H4 (cell line): ENCODE data around the gene GDPD4. TPM values are rescaled to one million over a fixed set of nuclear protein-coding genes. Genes with fewer than 3 reads are reported as not detected.

ENCODE experiments used
- DNase-seq: peaks from one replicate; pipeline ENCODE4 v3.0.0-alpha.2; 2015; ENCODE audit warnings: low spot score
- total RNA-seq: library from RNA; depleted of rRNA; stranded (reverse); fragments of >200 nt; shearing (Covaris generic); gene quantifications from 2 replicates; pipeline ENCODE4 v1.2.3, GENCODE V29; 2014

GDPD4 gene
- total RNA-seq, 1 experiment from 2014 or later, result not detected

GRCh38 chr11:77299528-77299993 lies 1.9 kb downstream of the GDPD4 start:
- peak; percentile 10 for DNase-seq

- no peak for DNase-seq
Measured at GRCh38 chr11:77294040-77294439, 7.4 kb downstream of the GDPD4 start.

GRCh38 chr11:77289737-77290136 lies 11.7 kb downstream of the GDPD4 start:
- no peak for DNase-seq

GRCh38 chr11:77287615-77288273 lies 13.7 kb downstream of the GDPD4 start:
- peak; percentile 23 for DNase-seq

- no peak for DNase-seq
Measured at GRCh38 chr11:77287136-77287535, 14.3 kb downstream of the GDPD4 start.

GRCh38 chr11:77284476-77285468 lies 16.7 kb downstream of the GDPD4 start:
- DNase-seq, result no peak

GRCh38 chr11:77283101-77283500 lies 18.4 kb downstream of the GDPD4 start:
- no peak for DNase-seq

- DNase-seq, result no peak
Measured at GRCh38 chr11:77278595-77279506, 22.6 kb downstream of the GDPD4 start.

GRCh38 chr11:77276271-77276670 lies 25.2 kb downstream of the GDPD4 start:
- DNase-seq, result no peak

- DNase-seq, result no peak
Measured at GRCh38 chr11:77270921-77271320, 30.6 kb downstream of the GDPD4 start.

- no peak for DNase-seq
Measured at GRCh38 chr11:77269484-77270123, 31.9 kb downstream of the GDPD4 start.

- peak; percentile 26 for DNase-seq
Measured at GRCh38 chr11:77267962-77268361, 33.5 kb downstream of the GDPD4 start.

GRCh38 chr11:77266766-77267165 lies 34.7 kb downstream of the GDPD4 start:
- no peak for DNase-seq

- no peak for DNase-seq
Measured at GRCh38 chr11:77262803-77263202, 38.7 kb downstream of the GDPD4 start.

GRCh38 chr11:77259641-77260040 lies 41.8 kb downstream of the GDPD4 start:
- DNase-seq, result no peak

- DNase-seq, result no peak
Measured at GRCh38 chr11:77253690-77254089, 47.8 kb downstream of the GDPD4 start.

GRCh38 chr11:77252555-77253270 lies 48.8 kb downstream of the GDPD4 start:
- DNase-seq, result no peak

GRCh38 chr11:77250881-77251640 lies 50.4 kb downstream of the GDPD4 start:
- DNase-seq, result peak; percentile 14

GRCh38 chr11:77249427-77249826 lies 52.1 kb downstream of the GDPD4 start:
- no peak for DNase-seq
